Measurements from ENCODE around the gene LRRC9. TPM values are rescaled to one million over a fixed set of nuclear protein-coding genes. Genes with fewer than 3 reads are reported as not detected.

The LRRC9 gene
- total and polyA plus RNA-seq, 10 donors: not detected

DNA sequence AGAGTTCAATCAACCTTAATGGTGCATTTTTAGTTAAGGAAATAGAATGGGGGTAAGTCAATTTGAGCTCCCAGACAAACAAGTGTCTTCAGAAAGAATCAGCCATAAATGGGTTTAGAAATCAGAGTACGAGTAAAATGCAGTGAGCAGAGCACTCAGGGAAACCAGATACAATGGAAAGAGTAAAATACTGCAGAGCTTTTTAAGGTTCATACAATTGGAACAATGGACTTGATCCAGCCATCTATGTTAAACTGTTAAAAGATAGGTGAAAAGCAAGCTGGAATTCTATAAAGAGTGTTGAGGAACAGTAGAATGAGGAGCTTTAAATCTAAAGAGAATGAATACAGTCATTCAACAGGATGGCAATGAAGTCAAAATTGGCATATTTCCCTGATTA lies 147.9 kb downstream of the LRRC9 start:
- DNase-seq: no peak
- Histone ChIP-seq H3K9me3 (no peaks in the 10 kb centered on the region), H3K36me3 (no peaks in the 10 kb centered on the region), H3K4me1 (peaks cover 0 to 5% (median 0%) of the 10 kb centered on the region in 6 donors), H3K27me3 (replicated peaks in 1 of 7) (peaks cover 0 to 3% (median 0%) of the 10 kb centered on the region in 7 donors), H3K27ac (no peak overlapping the region), H3K4me3 (no peak overlapping the region)
- WGBS, 5 donors: 88 to 97% (median 94%) methylated on average over 1 of the region's 1 CpG
- intact Hi-C loops (cut with DNase I; ENCODE audit: low total_unique reads): no loop called here
- no peak for TF ChIP-seq POLR2A (IDR thresholded peaks at IDR 0.05)
- TF ChIP-seq, protein P1, sequence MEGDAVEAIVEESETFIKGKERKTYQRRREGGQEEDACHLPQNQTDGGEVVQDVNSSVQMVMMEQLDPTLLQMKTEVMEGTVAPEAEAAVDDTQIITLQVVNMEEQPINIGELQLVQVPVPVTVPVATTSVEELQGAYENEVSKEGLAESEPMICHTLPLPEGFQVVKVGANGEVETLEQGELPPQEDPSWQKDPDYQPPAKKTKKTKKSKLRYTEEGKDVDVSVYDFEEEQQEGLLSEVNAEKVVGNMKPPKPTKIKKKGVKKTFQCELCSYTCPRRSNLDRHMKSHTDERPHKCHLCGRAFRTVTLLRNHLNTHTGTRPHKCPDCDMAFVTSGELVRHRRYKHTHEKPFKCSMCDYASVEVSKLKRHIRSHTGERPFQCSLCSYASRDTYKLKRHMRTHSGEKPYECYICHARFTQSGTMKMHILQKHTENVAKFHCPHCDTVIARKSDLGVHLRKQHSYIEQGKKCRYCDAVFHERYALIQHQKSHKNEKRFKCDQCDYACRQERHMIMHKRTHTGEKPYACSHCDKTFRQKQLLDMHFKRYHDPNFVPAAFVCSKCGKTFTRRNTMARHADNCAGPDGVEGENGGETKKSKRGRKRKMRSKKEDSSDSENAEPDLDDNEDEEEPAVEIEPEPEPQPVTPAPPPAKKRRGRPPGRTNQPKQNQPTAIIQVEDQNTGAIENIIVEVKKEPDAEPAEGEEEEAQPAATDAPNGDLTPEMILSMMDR (IDR thresholded peaks at IDR 0.05 in 8 of 11, conservative IDR thresholded peaks at IDR 0.05 in 3 of 11): no peak
- TF ChIP-seq POLR2AphosphoS5 (IDR thresholded peaks at IDR 0.05): no peak

DNA sequence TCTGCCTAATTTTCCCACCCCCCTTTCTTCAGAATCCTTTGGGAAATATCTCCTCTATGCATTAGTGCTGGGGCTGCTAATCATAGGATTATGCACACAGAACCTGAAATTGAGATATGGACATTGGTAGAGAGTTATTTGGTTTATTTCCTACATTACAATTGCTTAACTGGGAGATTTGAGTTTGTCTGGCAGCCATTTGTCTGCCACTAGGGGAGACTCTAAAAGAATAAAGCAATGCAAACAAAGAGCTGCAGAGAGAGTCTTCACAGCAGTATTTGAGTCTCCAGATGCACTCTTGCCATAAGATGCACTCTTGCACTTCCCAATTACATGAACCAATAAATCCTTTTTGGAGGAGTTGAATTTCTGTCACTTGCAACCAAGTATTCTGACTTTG lies 159.8 kb downstream of the LRRC9 start:
- no peak for DNase-seq
- Histone ChIP-seq H3K27ac (no peak overlapping the region), H3K4me3 (no peak overlapping the region), H3K4me1 (no peaks in the 10 kb centered on the region), H3K9me3 (peaks cover 0 to 13% (median 5%) of the 10 kb centered on the region in 8 donors), H3K36me3 (no peaks in the 10 kb centered on the region), H3K27me3 (replicated peaks in 1 of 7) (no peaks in the 10 kb centered on the region)
- no peak for TF ChIP-seq POLR2A (IDR thresholded peaks at IDR 0.05)
- TF ChIP-seq, protein P1 (IDR thresholded peaks at IDR 0.05 in 8 of 11, conservative IDR thresholded peaks at IDR 0.05 in 3 of 11): no peak
- TF ChIP-seq POLR2AphosphoS5 (IDR thresholded peaks at IDR 0.05): no peak
- intact Hi-C loops (cut with DNase I; ENCODE audit: low total_unique reads): no loop called here

DNA sequence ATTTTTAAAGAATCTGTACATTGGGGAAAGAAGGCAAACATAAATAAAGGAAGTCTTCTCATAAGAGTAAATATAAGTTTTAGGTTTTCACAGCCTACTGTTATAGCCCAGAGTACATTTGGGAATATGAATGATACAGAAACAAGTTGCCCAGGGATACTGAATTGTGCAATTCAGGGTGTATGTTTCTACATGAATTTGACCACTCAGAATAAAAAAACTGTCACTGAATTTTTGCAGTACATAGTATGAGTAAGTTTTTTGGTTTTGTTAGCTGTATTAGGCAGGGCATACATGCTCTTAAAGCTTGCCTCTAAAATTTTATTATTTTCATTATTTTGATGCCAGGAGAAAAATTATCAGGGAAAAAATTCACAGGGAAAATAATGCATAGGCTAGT lies 165.1 kb downstream of the LRRC9 start:
- H3K27ac ChIP-seq: no peak overlapping the region
- no peaks in the 10 kb centered on the region for H3K9me3 ChIP-seq
- no peaks in the 10 kb centered on the region for H3K4me1 ChIP-seq
- no peaks in the 10 kb centered on the region for H3K27me3 ChIP-seq (replicated peaks in 1 of 7)
- H3K36me3 ChIP-seq: no peaks in the 10 kb centered on the region
- intact Hi-C loops (cut with DNase I; ENCODE audit: low total_unique reads): no loop called here
- TF ChIP-seq, protein P1 (IDR thresholded peaks at IDR 0.05 in 8 of 11, conservative IDR thresholded peaks at IDR 0.05 in 3 of 11): no peak
- no peak for TF ChIP-seq POLR2AphosphoS5 (IDR thresholded peaks at IDR 0.05)
- no peak for TF ChIP-seq POLR2A (IDR thresholded peaks at IDR 0.05)
- H3K4me3 ChIP-seq: no peak overlapping the region
- no peak for DNase-seq

GRCh38 chr14:60085693-60086092 lies 165.7 kb downstream of the LRRC9 start:
- TF ChIP-seq POLR2AphosphoS5 (IDR thresholded peaks at IDR 0.05) (no peak), POLR2A (IDR thresholded peaks at IDR 0.05) (no peak)
- TF ChIP-seq, protein P1 (IDR thresholded peaks at IDR 0.05 in 8 of 11, conservative IDR thresholded peaks at IDR 0.05 in 3 of 11): no peak
- DNase-seq: no peak
- intact Hi-C loops (cut with DNase I; ENCODE audit: low total_unique reads): no loop called here
- no peaks in the 10 kb centered on the region for H3K27me3 ChIP-seq (replicated peaks in 1 of 7)
- peaks cover 0 to 2% (median under 1%) of the 10 kb centered on the region in 6 donors for H3K4me1 ChIP-seq
- H3K4me3 ChIP-seq: no peak overlapping the region
- WGBS, 5 donors: 93 to 97% (median 94%) methylated on average over 3 of the region's 3 CpGs
- no peaks in the 10 kb centered on the region for H3K9me3 ChIP-seq
- no peaks in the 10 kb centered on the region for H3K36me3 ChIP-seq
- no peak overlapping the region for H3K27ac ChIP-seq
